ENCODE measurements around the gene PWWP2B. TPM values are rescaled to one million over a fixed set of nuclear protein-coding genes. Genes with fewer than 3 reads are reported as not detected.

The PWWP2B gene
- total RNA-seq, 4 donors from 2014 or later, result 45.9 to 129 (median 61.2) TPM

- Histone ChIP-seq H3K27ac (peak overlapping the region; percentile 88 to 98 (median 96)), H3K9me3 (no peaks in the 10 kb centered on the region), H3K4me1 (peaks cover 12 to 42% (median 37%) of the 10 kb centered on the region in 4 donors), H3K4me3 (peak overlapping the region in 1 of 4 donors; percentile 67), H3K27me3 (no peaks in the 10 kb centered on the region), H3K36me3 (no peaks in the 10 kb centered on the region)
- in situ Hi-C loops (cut with MboI; ENCODE audit: low pct_ligation_motif_present in 1 of 4, low pct_unique_long_range_greater_than_20kb in 1 of 4, low sequenced_read_pairs in 3 of 4), result loop anchor here in 3 of 4 donors (5.0 to 25.0 kb wide), 3 partner anchors 57 to 242 kb away; partner anchors contain the start of gene INPP5A (in 2 of the 3)
- intact Hi-C loops (cut with DNase I; ENCODE audit: low total_unique reads), result loop anchor here (5.0 kb wide), 1 partner anchor 247 kb away; no protein-coding TSS in a partner anchor
- 74% methylated on average over 11 of the region's 12 CpGs; no CpG with 5 or more reads in 1 of the 2 donors for WGBS, 2 donors (ENCODE audit: low coverage in 1 of 2)
- TF ChIP-seq CTCF (IDR thresholded peaks at IDR 0.05), result no peak
- TF ChIP-seq POLR2AphosphoS5 (IDR thresholded peaks at IDR 0.05), result no peak
- TF ChIP-seq EP300 (IDR thresholded peaks at IDR 0.05; ENCODE audit: low read depth), result no peak
- no peak for TF ChIP-seq POLR2A (IDR thresholded peaks at IDR 0.05)
- DNase-seq, result no peak
Measured at GRCh38 chr10:132394936-132395703, 1.9 kb upstream of the PWWP2B start.

- no peaks in the 10 kb centered on the region for H3K9me3 ChIP-seq
- peak; percentile 82 for DNase-seq
- no peaks in the 10 kb centered on the region for H3K36me3 ChIP-seq
- H3K4me1 ChIP-seq, result peaks cover 20 to 50% (median 45%) of the 10 kb centered on the region in 4 donors
- no peaks in the 10 kb centered on the region for H3K27me3 ChIP-seq
- peak overlapping the region; percentile 88 to 98 (median 96) for H3K27ac ChIP-seq
- no peak for TF ChIP-seq EP300 (IDR thresholded peaks at IDR 0.05; ENCODE audit: low read depth)
- peak; percentile 53 to 78 (median 78) for TF ChIP-seq POLR2AphosphoS5 (IDR thresholded peaks at IDR 0.05)
- peak; percentile 87 for TF ChIP-seq POLR2A (IDR thresholded peaks at IDR 0.05)
- TF ChIP-seq CTCF (IDR thresholded peaks at IDR 0.05), result peak in 2 of 5 experiments; percentile 23 to 37
- WGBS, 2 donors (ENCODE audit: low coverage in 1 of 2), result 3% methylated on average over 46 of the region's 71 CpGs; no CpG with 5 or more reads in 1 of the 2 donors
- in situ Hi-C loops (cut with MboI; ENCODE audit: low pct_ligation_motif_present in 1 of 4, low pct_unique_long_range_greater_than_20kb in 1 of 4, low sequenced_read_pairs in 3 of 4) (loop anchor here in 2 of 4 donors (25.0 kb wide), 2 partner anchors 141 to 241 kb away; partner anchors contain the start of gene INPP5A (in 2 of the 2)), intact Hi-C loops (cut with DNase I; ENCODE audit: low total_unique reads) (loop anchor here (5.0 kb wide), 1 partner anchor 246 kb away; no protein-coding TSS in a partner anchor)
- H3K4me3 ChIP-seq, result peak overlapping the region; percentile 19 to 72 (median 69)
Measured at GRCh38 chr10:132395704-132396493, 1.1 kb upstream of the PWWP2B start.

- H3K27me3 ChIP-seq, result no peaks in the 10 kb centered on the region
- no peaks in the 10 kb centered on the region for H3K9me3 ChIP-seq
- H3K4me1 ChIP-seq, result peaks cover 26 to 57% (median 52%) of the 10 kb centered on the region in 4 donors
- in situ Hi-C loops (cut with MboI; ENCODE audit: low pct_ligation_motif_present in 1 of 4, low pct_unique_long_range_greater_than_20kb in 1 of 4, low sequenced_read_pairs in 3 of 4) (loop anchor here in 2 of 4 donors (25.0 kb wide), 2 partner anchors 141 to 241 kb away; partner anchors contain the start of gene INPP5A (in 2 of the 2)), intact Hi-C loops (cut with DNase I; ENCODE audit: low total_unique reads) (loop anchor here (5.0 kb wide), 1 partner anchor 246 kb away; no protein-coding TSS in a partner anchor)
- H3K36me3 ChIP-seq, result no peaks in the 10 kb centered on the region
- H3K27ac ChIP-seq, result peak overlapping the region; percentile 88 to 98 (median 96)
- WGBS, 2 donors (ENCODE audit: low coverage in 1 of 2), result no CpG with 5 or more reads among the region's 80 CpGs
- DNase-seq, result peak; percentile 77
- TF ChIP-seq POLR2A (IDR thresholded peaks at IDR 0.05) (no peak), EP300 (IDR thresholded peaks at IDR 0.05; ENCODE audit: low read depth) (no peak), CTCF (IDR thresholded peaks at IDR 0.05) (peak in 3 of 5 experiments; percentile 21 to 52 (median 32)), POLR2AphosphoS5 (IDR thresholded peaks at IDR 0.05) (no peak)
- peak overlapping the region; percentile 19 to 72 (median 69) for H3K4me3 ChIP-seq
Measured at GRCh38 chr10:132396494-132397035, 435 bp upstream of the PWWP2B start.
